ENCODE measurements around the gene TSPAN33. TPM values are rescaled to one million over a fixed set of nuclear protein-coding genes. Genes with fewer than 3 reads are reported as not detected.

TSPAN33 gene
- total and polyA plus RNA-seq, 4 experiments from 2014 or later = 0.83 to 6.3 (median 0.97) TPM

GRCh38 chr7:129122078-129122750 is 22.3 kb upstream of the TSPAN33 start:
- CTCF ChIA-PET (ENCODE audit: partially characterized antibody) = interaction anchor here (0.8 kb wide), 1 partner anchor 29 kb away, joined by 3 read pairs; no protein-coding TSS in a partner anchor
- peaks cover 0 to 17% (median 8%) of the 10 kb centered on the region in 8 donors for H3K9me3 Mint-ChIP-seq
- no peaks in the 10 kb centered on the region for H3K4me1 ChIP-seq (ENCODE audit: insufficient read depth, low read length)

GRCh38 chr7:129122751-129123509 is 21.6 kb upstream of the TSPAN33 start:
- H3K9me3 ChIP-seq (ENCODE audit: control insufficient read depth in 1 of 2, low read length in 2 of 2) = no peaks in the 10 kb centered on the region
- intact Hi-C loops (cut with micrococcal nuclease) = no loop called here
- H3K27me3 Mint-ChIP-seq = peaks cover 3 to 22% of the 10 kb centered on the region in 2 donors
- H3K9me3 Mint-ChIP-seq = peaks cover 0 to 17% (median 8%) of the 10 kb centered on the region in 8 donors
- POLR2A ChIA-PET (ENCODE audit: partially characterized antibody) = no interaction called here
- no peak overlapping the region for H3K4me3 Mint-ChIP-seq
- H3K4me1 ChIP-seq (ENCODE audit: insufficient read depth, low read length) = no peaks in the 10 kb centered on the region
- no peak overlapping the region for H3K27ac ChIP-seq (ENCODE audit: low read depth, low read length)
- no peaks in the 10 kb centered on the region for H3K27me3 ChIP-seq (ENCODE audit: insufficient read depth, low read length)
- peaks cover 0 to 4% (median under 1%) of the 10 kb centered on the region in 4 donors for H3K4me1 Mint-ChIP-seq
- peak overlapping the region in 1 of 7 donors; percentile 8 for H3K27ac Mint-ChIP-seq
- no peaks in the 10 kb centered on the region for H3K36me3 ChIP-seq (ENCODE audit: insufficient read depth, low read length)
- DNase-seq = no peak
- CTCF ChIA-PET (ENCODE audit: partially characterized antibody) = interaction anchor here (0.8 kb wide), 1 partner anchor 28 kb away, joined by 3 read pairs; no protein-coding TSS in a partner anchor
- H3K36me3 Mint-ChIP-seq = no peaks in the 10 kb centered on the region
- H3K4me3 ChIP-seq (ENCODE audit: low read length in 2 of 2) = no peak overlapping the region

More at GRCh38 chr7:129122078-129122750, 22.3 kb upstream of the TSPAN33 start:
- POLR2A ChIA-PET (ENCODE audit: partially characterized antibody) = no interaction called here
- no peak overlapping the region for H3K27ac ChIP-seq (ENCODE audit: low read depth, low read length)
- DNase-seq = no peak
- H3K4me3 ChIP-seq (ENCODE audit: low read length in 2 of 2) = no peak overlapping the region
- Mint-ChIP-seq H3K27me3 (peaks cover 3 to 25% of the 10 kb centered on the region in 2 donors), H3K4me1 (peaks cover 0 to 4% (median under 1%) of the 10 kb centered on the region in 4 donors), H3K4me3 (no peak overlapping the region), H3K36me3 (no peaks in the 10 kb centered on the region), H3K27ac (no peak overlapping the region)
- no peaks in the 10 kb centered on the region for H3K36me3 ChIP-seq (ENCODE audit: insufficient read depth, low read length)
- no peaks in the 10 kb centered on the region for H3K9me3 ChIP-seq (ENCODE audit: control insufficient read depth in 1 of 2, low read length in 2 of 2)
- intact Hi-C loops (cut with micrococcal nuclease) = no loop called here
- no peaks in the 10 kb centered on the region for H3K27me3 ChIP-seq (ENCODE audit: insufficient read depth, low read length)

GRCh38 chr7:129123510-129123857 is 21.0 kb upstream of the TSPAN33 start:
- no peak overlapping the region for H3K4me3 ChIP-seq (ENCODE audit: low read length in 2 of 2)
- Mint-ChIP-seq H3K4me1 (peaks cover 0 to 4% (median under 1%) of the 10 kb centered on the region in 4 donors), H3K9me3 (peaks cover 0 to 17% (median 7%) of the 10 kb centered on the region in 8 donors), H3K4me3 (no peak overlapping the region), H3K27ac (peak overlapping the region in 1 of 7 donors; percentile 19), H3K27me3 (peaks cover 3 to 22% of the 10 kb centered on the region in 2 donors), H3K36me3 (no peaks in the 10 kb centered on the region)
- no peaks in the 10 kb centered on the region for H3K9me3 ChIP-seq (ENCODE audit: control insufficient read depth in 1 of 2, low read length in 2 of 2)
- H3K27me3 ChIP-seq (ENCODE audit: insufficient read depth, low read length) = no peaks in the 10 kb centered on the region
- DNase-seq = no peak
- intact Hi-C loops (cut with micrococcal nuclease) = no loop called here
- H3K27ac ChIP-seq (ENCODE audit: low read depth, low read length) = no peak overlapping the region
- ChIA-PET CTCF (ENCODE audit: partially characterized antibody) (no interaction called here), POLR2A (ENCODE audit: partially characterized antibody) (no interaction called here)
- no peaks in the 10 kb centered on the region for H3K36me3 ChIP-seq (ENCODE audit: insufficient read depth, low read length)
- H3K4me1 ChIP-seq (ENCODE audit: insufficient read depth, low read length) = no peaks in the 10 kb centered on the region

- POLR2A ChIA-PET (ENCODE audit: partially characterized antibody) = no interaction called here
- H3K4me3 Mint-ChIP-seq = no peak overlapping the region
- H3K27me3 Mint-ChIP-seq = peaks cover 1 to 10% of the 10 kb centered on the region in 2 donors
- H3K27me3 ChIP-seq (ENCODE audit: insufficient read depth, low read length) = no peaks in the 10 kb centered on the region
- H3K36me3 Mint-ChIP-seq = no peaks in the 10 kb centered on the region
- no peaks in the 10 kb centered on the region for H3K36me3 ChIP-seq (ENCODE audit: insufficient read depth, low read length)
- peaks cover 0 to 4% (median under 1%) of the 10 kb centered on the region in 4 donors for H3K4me1 Mint-ChIP-seq
- H3K27ac Mint-ChIP-seq = no peak overlapping the region
- H3K27ac ChIP-seq (ENCODE audit: low read depth, low read length) = no peak overlapping the region
- no peak for DNase-seq
- CTCF ChIA-PET (ENCODE audit: partially characterized antibody) = interaction anchor here (0.8 kb wide), 1 partner anchor 38 kb away, joined by 3 read pairs; no protein-coding TSS in a partner anchor
- no peak overlapping the region for H3K4me3 ChIP-seq (ENCODE audit: low read length in 2 of 2)
- peaks cover 0 to 8% (median 2%) of the 10 kb centered on the region in 8 donors for H3K9me3 Mint-ChIP-seq
- no peaks in the 10 kb centered on the region for H3K9me3 ChIP-seq (ENCODE audit: control insufficient read depth in 1 of 2, low read length in 2 of 2)
- intact Hi-C loops (cut with micrococcal nuclease) = no loop called here
- no peaks in the 10 kb centered on the region for H3K4me1 ChIP-seq (ENCODE audit: insufficient read depth, low read length)
These were observed 18.2 kb upstream of the TSPAN33 start for GRCh38 chr7:129126314-129126713.

GRCh38 chr7:129127154-129127553 is 17.4 kb upstream of the TSPAN33 start:
- Mint-ChIP-seq H3K9me3 (peaks cover 0 to 2% (median 0%) of the 10 kb centered on the region in 8 donors), H3K4me1 (peaks cover 0 to 4% (median under 1%) of the 10 kb centered on the region in 4 donors), H3K4me3 (no peak overlapping the region), H3K36me3 (no peaks in the 10 kb centered on the region), H3K27ac (no peak overlapping the region), H3K27me3 (peaks cover 1 to 8% of the 10 kb centered on the region in 2 donors)
- no peak overlapping the region for H3K4me3 ChIP-seq (ENCODE audit: low read length in 2 of 2)
- no peak for DNase-seq
- no peaks in the 10 kb centered on the region for H3K36me3 ChIP-seq (ENCODE audit: insufficient read depth, low read length)
- intact Hi-C loops (cut with micrococcal nuclease) = no loop called here
- H3K4me1 ChIP-seq (ENCODE audit: insufficient read depth, low read length) = no peaks in the 10 kb centered on the region
- ChIA-PET POLR2A (ENCODE audit: partially characterized antibody) (no interaction called here), CTCF (ENCODE audit: partially characterized antibody) (no interaction called here)
- H3K27me3 ChIP-seq (ENCODE audit: insufficient read depth, low read length) = no peaks in the 10 kb centered on the region
- no peak overlapping the region for H3K27ac ChIP-seq (ENCODE audit: low read depth, low read length)
- no peaks in the 10 kb centered on the region for H3K9me3 ChIP-seq (ENCODE audit: control insufficient read depth in 1 of 2, low read length in 2 of 2)

- POLR2A ChIA-PET (ENCODE audit: partially characterized antibody) = no interaction called here
These were observed 16.9 kb upstream of the TSPAN33 start for GRCh38 chr7:129127601-129128000.

GRCh38 chr7:129134356-129134987 is 10.0 kb upstream of the TSPAN33 start:
- ChIA-PET POLR2A (ENCODE audit: partially characterized antibody) (no interaction called here), CTCF (ENCODE audit: partially characterized antibody) (interaction anchor here (0.8 to 1.0 kb wide), 1 partner anchor 29 kb away, joined by 3 to 5 read pairs; no protein-coding TSS in a partner anchor)
- Histone ChIP-seq H3K36me3 (ENCODE audit: insufficient read depth, low read length) (no peaks in the 10 kb centered on the region), H3K27ac (ENCODE audit: low read depth, low read length) (no peak overlapping the region), H3K4me3 (ENCODE audit: low read length in 2 of 2) (no peak overlapping the region), H3K4me1 (ENCODE audit: insufficient read depth, low read length) (peaks cover 24% of the 10 kb centered on the region), H3K27me3 (ENCODE audit: insufficient read depth, low read length) (no peaks in the 10 kb centered on the region), H3K9me3 (ENCODE audit: control insufficient read depth in 1 of 2, low read length in 2 of 2) (no peaks in the 10 kb centered on the region)
- intact Hi-C loops (cut with micrococcal nuclease) = no loop called here
- H3K4me3 Mint-ChIP-seq = peak overlapping the region in 7 of 8 donors; percentile 4 to 78 (median 67)
- H3K36me3 Mint-ChIP-seq = no peaks in the 10 kb centered on the region
- DNase-seq = no peak
- peaks cover 0 to 2% (median 0%) of the 10 kb centered on the region in 8 donors for H3K9me3 Mint-ChIP-seq
- no peaks in the 10 kb centered on the region for H3K27me3 Mint-ChIP-seq
- peak overlapping the region in 6 of 7 donors; percentile 12 to 98 (median 74) for H3K27ac Mint-ChIP-seq
- peaks cover 20 to 33% (median 24%) of the 10 kb centered on the region in 4 donors for H3K4me1 Mint-ChIP-seq

More at GRCh38 chr7:129127601-129128000, 16.9 kb upstream of the TSPAN33 start:
- intact Hi-C loops (cut with micrococcal nuclease) = no loop called here
- Mint-ChIP-seq H3K9me3 (no peaks in the 10 kb centered on the region), H3K4me3 (no peak overlapping the region), H3K4me1 (peaks cover 0 to 4% (median under 1%) of the 10 kb centered on the region in 4 donors), H3K27me3 (peaks cover 1 to 8% of the 10 kb centered on the region in 2 donors), H3K27ac (no peak overlapping the region), H3K36me3 (no peaks in the 10 kb centered on the region)
- no peaks in the 10 kb centered on the region for H3K9me3 ChIP-seq (ENCODE audit: control insufficient read depth in 1 of 2, low read length in 2 of 2)
- H3K27ac ChIP-seq (ENCODE audit: low read depth, low read length) = no peak overlapping the region
- H3K4me1 ChIP-seq (ENCODE audit: insufficient read depth, low read length) = no peaks in the 10 kb centered on the region
- CTCF ChIA-PET (ENCODE audit: partially characterized antibody) = no interaction called here
- H3K27me3 ChIP-seq (ENCODE audit: insufficient read depth, low read length) = no peaks in the 10 kb centered on the region
- H3K4me3 ChIP-seq (ENCODE audit: low read length in 2 of 2) = no peak overlapping the region
- no peak for DNase-seq
- no peaks in the 10 kb centered on the region for H3K36me3 ChIP-seq (ENCODE audit: insufficient read depth, low read length)
